NCI-H2171 treated with DMSO at 0.1 percent for 48 hours (cell line): Measurements from ENCODE around the gene KIR2DL1.
"Not testable (repeated sequence)": the region's sequence is repeated elsewhere in the genome, so short reads cannot be mapped to it uniquely, and the experiment has no call there.

Experiments used
- DNase-seq: peaks from one replicate; lab custom pipeline; 2025; lab: John Stamatoyannopoulos, UW

Gene KIR2DL1

DNA sequence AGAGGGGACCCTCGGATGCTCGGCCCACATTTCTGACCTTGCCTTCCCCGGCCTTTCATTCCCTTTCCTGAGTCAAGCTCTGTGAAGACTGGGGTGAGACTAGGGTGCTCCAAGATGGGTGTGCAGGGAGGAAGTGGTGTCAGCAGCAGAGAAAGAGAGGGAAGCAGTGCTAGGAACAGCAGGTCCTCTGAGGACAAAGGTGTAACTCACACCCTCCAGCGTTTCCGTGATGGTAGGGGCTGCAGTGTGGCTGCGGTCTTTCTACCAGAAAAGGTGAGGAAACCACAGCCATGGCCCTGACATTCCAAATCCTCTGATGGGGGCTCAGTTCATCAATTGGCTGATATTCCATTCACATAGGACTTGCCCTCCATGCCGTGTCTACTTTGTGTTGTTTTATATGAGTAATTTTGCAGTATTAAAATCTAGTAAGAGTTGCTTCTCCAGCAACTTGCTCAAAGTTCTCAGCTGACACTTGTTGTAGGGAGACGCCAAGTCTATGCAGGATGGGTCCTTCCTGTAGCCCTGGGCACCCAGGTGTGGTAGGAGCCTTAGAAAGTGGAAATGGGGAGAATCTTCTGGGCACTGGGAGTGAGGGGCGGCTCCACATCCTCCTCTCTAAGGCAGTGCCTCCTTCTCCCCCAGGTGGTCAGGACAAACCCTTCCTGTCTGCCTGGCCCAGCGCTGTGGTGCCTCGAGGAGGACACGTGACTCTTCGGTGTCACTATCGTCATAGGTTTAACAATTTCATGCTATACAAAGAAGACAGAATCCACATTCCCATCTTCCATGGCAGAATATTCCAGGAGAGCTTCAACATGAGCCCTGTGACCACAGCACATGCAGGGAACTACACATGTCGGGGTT, 48.3 kb downstream of the KIR2DL1 start:
- no peak for DNase-seq

DNA sequence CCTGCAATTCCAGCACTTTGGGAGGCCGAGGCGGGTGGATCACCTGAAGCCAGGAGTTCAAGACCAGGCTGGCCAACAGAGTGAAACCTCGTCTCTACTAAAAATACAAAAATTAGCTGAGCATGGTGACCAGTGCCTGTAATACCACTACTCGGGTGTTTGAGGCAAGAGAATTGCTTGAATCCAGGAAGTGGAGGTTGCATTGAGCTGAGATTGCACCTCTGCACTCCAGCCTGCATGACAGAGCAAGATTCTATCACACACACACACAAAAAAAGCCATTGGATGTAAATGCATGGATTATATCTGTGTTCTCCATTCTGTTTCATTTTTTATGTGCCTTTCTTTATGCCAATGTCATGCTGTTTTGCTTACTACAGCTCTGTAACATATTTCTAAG, 54.8 kb downstream of the KIR2DL1 start:
- not testable (repeated sequence) for DNase-seq

DNA sequence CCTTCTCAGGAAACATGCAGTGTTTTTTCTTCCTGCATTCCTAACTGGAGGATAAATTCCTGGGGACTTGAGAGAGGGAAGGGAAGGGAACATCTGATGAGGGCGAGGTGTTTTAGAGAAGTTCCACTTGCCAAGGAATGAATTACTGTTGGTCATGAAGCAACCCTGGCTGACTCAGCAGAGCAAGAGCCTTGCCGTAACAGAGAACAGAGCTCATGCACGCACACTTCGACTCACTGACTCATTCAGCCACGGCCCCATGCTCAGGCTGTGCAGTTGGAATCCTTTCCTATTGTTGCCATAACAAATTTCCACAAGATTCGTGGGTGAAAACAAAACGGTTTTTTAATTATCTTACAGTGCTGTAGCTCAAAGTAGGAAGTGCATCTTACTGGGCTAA, 55.7 kb downstream of the KIR2DL1 start:
- not testable (repeated sequence) for DNase-seq

DNA sequence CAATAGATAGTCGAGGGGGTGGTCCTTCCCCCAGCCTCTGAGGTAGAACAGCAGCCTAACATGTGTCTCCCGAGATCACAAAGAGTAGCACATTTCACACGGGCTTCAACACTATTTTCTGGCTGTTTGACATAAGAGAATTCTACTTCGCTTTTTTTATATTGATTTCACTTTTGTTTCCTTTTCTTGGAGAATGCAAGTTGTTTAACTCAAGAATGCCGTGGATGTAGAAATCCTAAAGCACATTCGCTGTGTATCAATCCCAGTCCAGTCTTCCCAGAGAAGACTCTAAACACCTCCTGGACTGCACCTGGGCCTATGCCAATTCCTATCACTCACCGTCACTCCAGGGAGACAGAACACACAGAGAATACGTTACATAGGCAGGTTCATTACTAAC, 58.5 kb downstream of the KIR2DL1 start:
- not testable (repeated sequence) for DNase-seq

DNA sequence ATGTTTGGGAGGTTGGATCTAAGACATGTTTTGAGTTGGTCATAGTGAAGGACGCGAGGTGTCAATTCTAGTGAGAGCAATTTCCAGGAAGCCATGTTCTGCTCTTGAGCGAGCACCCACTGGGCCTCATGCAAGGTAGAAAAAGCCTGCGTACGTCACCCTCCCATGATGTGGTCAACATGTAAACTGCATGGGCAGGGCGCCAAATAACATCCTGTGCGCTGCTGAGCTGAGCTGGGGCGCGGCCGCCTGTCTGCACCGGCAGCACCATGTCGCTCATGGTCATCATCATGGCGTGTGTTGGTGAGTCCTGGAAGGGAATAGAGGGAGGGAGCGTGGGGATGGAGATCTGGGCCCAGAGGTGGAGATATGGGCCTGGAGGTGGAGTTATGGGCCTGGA, 62.9 kb downstream of the KIR2DL1 start, which contains the start of gene KIR2DS4:
TSS of gene KIR2DS4 (plus strand) at position 181 of the 400 bp plus-strand sequence.
- DNase-seq = not testable (repeated sequence)
